Measurements from ENCODE around the gene PRKN.
A peak's percentile ranks its signal among the peaks of the same experiment; 100 is the strongest.

PRKN gene

DNA sequence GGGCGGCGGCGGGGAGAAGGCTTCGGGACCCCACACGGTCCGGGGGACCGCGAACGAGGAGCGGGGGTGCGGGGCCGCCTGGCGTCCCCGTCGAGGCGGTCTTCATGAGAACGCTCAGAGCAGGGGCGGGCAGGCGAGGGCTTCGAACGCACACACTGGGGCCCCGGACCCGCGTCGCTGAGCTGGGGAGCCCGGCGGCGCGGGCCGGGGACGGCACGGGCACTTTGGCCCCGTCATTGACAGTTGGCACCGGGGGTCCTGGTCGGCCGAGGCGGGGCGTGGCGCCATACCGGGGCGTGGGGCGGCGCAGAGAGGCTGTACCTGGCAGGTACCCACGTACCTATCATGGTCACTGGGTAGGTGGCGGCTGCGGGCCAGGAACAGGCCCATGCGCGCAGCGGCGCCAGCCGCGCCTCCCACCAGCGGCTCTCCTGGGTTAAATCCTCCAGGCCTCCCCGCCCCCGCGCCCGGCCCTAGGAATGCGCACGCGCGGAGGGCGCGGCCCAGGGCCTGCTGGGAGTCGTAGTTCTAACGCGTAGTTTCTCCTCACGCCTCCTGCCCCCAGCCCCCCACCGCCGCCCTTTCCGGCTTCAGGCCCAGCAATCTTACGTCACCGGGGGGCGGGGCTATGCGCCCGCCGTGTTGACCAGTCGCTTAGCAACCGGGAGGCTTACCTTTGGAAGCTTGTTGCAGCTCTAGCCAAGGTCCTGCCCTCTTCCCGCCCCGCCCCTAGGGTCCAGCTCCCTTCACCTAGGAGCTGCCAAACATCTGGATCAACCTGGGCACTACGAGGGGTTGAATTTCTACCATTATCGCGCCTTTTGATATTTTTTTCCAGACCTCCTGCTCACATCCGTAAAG, at the start of gene PRKN, which contains the start of gene PACRG:
Gene PRKN (minus strand): TSS at position 445 of the 861 bp plus-strand sequence.
Gene PACRG (plus strand): TSS at position 653 of the 861 bp plus-strand sequence.
- DNase-seq, result peak; percentile 80 to 99 (median 96)

DNA sequence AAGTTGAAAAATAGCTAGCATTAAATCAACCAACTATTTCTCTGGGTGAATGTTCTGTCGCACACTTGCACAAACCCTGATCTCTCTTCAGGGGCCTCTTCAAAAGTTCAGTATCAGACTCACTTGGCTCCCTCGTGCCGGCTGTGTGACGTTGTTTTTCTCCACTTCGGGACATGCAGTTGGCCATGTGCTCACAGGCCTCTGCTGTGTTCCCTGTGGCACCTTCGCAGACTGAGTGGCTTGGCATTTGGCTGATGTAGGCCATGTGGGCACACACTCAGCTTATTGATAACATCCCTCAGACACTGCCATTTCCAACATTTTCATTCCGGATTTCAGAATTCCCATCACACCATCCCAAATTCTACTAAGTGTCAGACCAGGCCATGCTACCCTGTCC, 49.5 kb upstream of the PRKN start:
- no peak for DNase-seq

GRCh38 chr6:162773996-162774395, 46.4 kb upstream of the PRKN start:
- DNase-seq, result no peak

DNA sequence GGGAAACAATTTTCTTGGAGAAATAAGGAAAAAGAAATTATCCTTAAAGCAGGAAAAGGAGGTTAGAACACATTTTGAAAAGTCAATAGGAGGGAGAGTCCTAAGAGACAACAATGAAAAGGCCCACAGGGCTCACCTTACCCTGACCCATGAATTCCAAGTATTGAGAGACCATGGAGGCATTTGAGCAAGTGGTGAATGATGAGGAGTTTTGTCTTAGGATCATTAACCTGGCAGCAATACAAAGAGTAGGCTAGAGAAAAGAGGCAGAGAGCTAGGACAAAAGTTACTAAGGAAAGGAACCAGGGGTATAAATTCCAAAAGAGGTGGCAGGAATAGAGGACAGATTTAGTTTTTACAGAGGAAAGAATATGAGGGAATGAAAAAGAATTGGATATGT, 44.9 kb upstream of the PRKN start:
- DNase-seq, result no peak

- no peak for DNase-seq
Measured at GRCh38 chr6:162770955-162771354, 43.4 kb upstream of the PRKN start.

DNA sequence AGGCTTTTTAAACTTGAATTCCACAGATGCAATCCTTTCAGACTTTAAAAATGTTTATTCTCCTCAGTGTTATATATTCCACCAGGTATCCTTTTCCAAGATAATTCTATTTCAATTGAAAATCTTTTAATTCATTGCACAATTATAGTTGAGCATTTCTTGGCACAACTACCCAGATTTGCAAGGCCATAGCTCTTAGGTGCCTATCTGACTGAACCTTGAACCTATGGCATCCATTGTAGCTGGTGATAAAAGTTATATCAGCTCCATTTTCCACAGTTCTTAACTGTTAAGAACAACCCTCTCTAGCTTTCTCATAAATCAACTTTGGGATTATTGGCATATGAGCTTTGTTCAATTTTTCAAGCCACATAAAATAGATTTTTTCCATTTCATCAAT, 42.6 kb upstream of the PRKN start:
- DNase-seq, result no peak

GRCh38 chr6:162753775-162754174, 26.2 kb upstream of the PRKN start:
- DNase-seq, result no peak

DNA sequence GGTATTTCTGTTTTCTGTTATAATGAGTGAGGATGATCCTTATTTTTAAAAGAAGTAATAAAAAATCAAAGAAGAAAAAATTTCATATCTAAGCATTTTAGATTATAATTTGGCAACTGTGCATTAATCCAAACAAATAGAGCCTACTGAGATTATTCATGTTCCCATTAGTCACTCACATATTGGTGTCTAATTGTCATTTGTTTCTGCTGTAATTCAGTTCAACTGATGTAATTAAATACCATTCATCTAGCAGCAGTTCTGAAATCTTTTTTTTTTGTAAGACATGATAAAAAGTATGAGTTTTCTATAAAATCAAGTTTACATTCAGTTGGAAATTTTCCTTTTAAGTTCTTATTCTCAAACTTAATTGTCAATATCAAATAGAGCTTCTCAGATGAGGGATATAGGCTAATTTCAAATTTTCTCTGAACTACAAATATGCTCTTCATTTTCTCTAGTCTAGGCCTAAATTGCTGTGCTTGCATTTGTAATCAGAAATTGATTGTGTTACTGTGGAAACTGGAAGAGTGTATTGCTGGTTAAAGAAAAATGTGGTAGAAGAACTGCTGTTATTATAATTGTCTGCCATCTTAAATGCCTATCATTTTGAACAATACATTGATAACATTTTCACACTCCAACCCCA, 23.8 kb upstream of the PRKN start:
- no peak for DNase-seq

DNA sequence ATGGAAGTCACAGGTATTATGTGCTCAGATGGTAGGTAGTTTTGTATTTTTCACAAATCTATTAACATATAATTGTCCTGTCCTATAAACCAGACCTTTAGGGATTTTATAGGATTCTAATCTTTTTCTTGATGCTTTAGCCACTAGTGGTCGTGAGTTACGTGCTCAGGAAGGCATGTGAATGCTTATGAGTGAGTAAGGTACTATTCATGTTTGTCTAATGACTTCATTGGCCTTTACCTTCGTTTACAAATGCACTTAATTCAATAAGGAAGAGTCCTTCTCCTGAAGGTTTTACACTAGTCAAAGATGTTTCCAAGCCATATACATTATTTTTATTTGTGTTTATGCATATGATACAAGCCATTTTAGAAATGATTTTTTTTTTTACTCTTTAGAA, 23.2 kb upstream of the PRKN start:
- DNase-seq, result no peak

GRCh38 chr6:162736961-162737360, 9.4 kb upstream of the PRKN start:
- DNase-seq, result no peak

DNA sequence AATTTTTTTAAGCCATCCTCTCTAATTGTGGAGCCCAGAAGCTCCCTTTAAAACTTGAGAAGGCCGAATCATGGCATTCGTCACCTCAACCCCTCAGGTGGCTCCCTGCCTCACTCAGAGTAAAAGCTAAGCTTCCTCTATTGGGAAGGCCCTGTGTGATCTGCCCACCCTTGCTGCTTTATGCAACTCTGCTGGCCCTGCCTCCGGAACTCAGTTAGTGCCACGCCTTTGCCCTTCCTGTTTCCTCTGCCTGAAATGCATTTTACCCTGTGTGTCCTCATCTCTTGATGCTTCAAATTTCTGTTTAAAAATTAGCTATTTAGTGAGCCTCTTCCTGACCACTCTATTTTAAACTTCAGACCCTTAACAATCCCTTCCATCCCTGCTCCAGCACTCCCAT, 5.9 kb upstream of the PRKN start:
- DNase-seq, result no peak

DNA sequence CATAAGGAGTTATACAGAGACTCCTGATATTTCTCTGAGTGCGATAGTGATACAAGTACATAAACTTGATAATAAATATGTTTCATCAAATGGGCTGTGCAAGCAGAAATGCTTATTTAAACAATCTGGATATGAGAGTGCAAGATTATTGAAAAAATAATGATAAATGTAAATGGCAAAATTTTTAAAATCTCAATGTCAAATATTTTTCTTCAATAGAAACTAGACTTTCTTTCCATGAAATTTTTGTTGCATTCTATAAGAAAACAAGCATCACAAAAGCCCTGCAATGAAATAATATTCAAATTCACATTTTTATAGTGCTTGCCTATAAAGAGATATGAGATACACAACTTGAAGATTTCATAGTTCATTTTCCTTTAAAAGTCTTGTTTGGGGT, 2.9 kb upstream of the PRKN start:
- DNase-seq, result no peak

DNA sequence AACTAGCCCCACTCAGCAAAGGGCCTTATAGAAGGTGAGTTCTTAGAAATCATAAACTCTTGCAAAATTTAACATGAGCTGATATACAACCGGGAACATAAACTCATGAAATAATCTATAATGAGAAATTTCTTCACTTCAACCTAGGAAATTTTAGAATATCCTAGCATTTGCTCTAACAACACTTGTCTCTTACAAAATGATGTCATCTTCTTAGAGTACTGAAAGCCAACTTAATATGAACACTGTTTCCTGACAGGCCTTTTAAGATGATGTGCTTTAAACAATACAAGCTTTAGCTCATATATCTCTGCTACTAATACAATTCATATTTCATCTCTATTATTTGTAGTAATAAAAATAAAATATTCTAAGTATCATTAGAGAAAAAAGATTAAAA, 1.1 kb upstream of the PRKN start:
- no peak for DNase-seq

DNA sequence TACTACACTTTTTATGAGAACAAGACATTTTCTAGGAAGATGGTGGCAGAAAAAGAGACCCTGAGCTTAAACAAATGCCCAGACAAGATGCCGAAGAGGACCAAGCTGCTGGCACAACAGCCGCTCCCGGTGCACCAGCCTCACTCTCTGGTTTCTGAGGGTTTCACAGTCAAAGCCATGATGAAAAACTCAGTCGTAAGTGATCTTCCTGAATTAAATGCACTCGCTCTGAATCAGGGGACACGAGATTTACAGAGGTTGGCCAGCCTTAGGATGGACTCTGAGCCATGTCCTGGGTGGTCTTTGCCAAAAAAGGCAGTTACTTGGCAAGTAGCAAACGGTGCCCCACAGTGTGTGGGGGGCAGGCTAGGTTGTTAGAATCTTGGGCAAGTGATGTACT, 631 bp upstream of the PRKN start:
- DNase-seq, result peak in 3 of 14 donors; percentile 35 to 63 (median 38)

- DNase-seq, result peak in 1 of 14 donors; percentile 37
Measured at GRCh38 chr6:162726947-162727321, 632 bp downstream of the PRKN start.

DNA sequence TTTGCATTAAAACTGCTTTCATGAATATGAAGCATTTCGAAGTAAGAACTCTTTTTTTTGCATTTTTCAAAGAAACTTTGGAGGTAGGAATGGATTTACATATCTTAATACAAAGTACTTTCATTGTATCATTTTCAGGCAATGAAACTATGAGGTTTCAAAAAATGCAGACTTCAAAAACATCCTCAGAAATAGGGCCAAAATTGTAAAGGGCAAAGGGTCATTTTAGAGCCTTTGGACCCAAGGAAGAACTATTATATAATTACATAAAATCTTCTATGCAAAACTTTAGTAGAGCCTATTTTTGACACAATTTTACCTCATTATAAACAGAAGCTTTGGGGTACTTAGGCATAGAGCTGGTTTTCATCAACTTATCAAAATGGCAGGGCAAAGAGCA, 4.9 kb downstream of the PRKN start:
- no peak for DNase-seq

DNA sequence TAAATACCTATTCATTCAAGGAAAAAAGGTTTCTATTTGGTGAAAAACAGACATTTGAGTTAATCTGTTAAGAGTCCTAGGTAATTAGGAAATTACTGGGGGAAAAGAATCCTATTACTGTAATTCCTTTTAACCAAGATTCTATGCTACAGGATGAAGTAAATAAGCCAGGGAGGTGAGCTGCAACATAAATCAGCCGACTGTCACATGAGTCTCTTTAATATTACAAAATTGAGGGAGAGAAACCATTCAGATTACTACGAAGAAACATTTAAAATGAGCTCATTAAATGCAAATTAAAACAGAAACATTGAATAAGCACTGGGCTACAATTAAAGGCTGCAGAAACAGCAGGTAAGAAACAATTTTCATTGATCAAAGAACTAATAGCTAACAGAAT, 5.3 kb downstream of the PRKN start:
- DNase-seq, result no peak

- DNase-seq, result no peak
Measured at GRCh38 chr6:162721404-162721687, 6.2 kb downstream of the PRKN start.

- DNase-seq, result no peak
Measured at GRCh38 chr6:162719528-162719927, 8.0 kb downstream of the PRKN start.

- no peak for DNase-seq
Measured at GRCh38 chr6:162715601-162716000, 12.0 kb downstream of the PRKN start.

- DNase-seq, result peak in 1 of 14 donors; percentile 13
Measured at GRCh38 chr6:162713974-162714780, 13.4 kb downstream of the PRKN start.

GRCh38 chr6:162712694-162713093, 14.9 kb downstream of the PRKN start:
- no peak for DNase-seq

GRCh38 chr6:162711376-162711775, 16.2 kb downstream of the PRKN start:
- no peak for DNase-seq
